Measurements from ENCODE around the gene PTPRU. TPM values are rescaled to one million over a fixed set of nuclear protein-coding genes. Genes with fewer than 3 reads are reported as not detected.
A peak's percentile ranks its signal among the peaks of the same experiment; 100 is the strongest.

The PTPRU gene
- total RNA-seq, 2 experiments from 2014 or later: 0.37 to 0.89 TPM

DNA sequence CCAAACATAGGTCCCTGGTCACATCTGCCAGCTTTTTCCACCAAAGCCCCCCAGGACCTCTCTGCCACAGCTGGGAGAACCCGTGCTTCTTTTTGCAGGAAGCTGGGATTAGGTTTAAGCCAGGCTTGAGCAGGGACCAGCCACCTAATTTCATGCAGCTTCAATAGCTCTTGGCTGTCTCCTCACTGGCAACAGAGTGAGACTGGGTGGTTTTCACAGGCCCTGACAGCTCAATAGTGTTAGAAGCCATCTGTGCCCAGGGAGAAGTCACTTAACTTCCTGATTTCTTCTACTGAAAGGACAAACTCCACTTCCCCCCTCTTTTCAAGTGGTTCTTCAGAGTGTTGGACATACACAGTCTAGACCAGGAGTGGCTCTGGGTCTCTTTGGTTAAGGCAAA, 34.3 kb upstream of the PTPRU start:
- CTCF ChIA-PET: interaction anchor here (0.6 to 3.4 kb wide), 24 partner anchors 10 to 465 kb away, joined by 3 to 33 read pairs (median 6); partner anchors contain the start of genes MECR, SRSF4, TMEM200B and YTHDF2
- intact Hi-C loops (cut with DNase I, micrococcal nuclease): loop anchor here (1.0 to 5.0 kb wide), 6 partner anchors 20 to 417 kb away; partner anchors contain the start of genes SRSF4 (in 1 of the 2) and TMEM200B (in 1 of the 2)
- Mint-ChIP-seq H3K4me3 (no peak overlapping the region), H3K9me3 (ENCODE audit: low read depth) (no peaks in the 10 kb centered on the region), H3K4me1 (peaks cover 6% of the 10 kb centered on the region), H3K36me3 (ENCODE audit: low read depth) (peaks cover 21% of the 10 kb centered on the region), H3K27ac (no peak overlapping the region), H3K27me3 (no peaks in the 10 kb centered on the region)
- ATAC-seq (no peak), DNase-seq (no peak)
- POLR2A ChIA-PET: interaction anchor here (1.4 kb wide), 1 partner anchor 21 kb away, joined by 5 read pairs; the partner anchor contains the start of gene SRSF4

DNA sequence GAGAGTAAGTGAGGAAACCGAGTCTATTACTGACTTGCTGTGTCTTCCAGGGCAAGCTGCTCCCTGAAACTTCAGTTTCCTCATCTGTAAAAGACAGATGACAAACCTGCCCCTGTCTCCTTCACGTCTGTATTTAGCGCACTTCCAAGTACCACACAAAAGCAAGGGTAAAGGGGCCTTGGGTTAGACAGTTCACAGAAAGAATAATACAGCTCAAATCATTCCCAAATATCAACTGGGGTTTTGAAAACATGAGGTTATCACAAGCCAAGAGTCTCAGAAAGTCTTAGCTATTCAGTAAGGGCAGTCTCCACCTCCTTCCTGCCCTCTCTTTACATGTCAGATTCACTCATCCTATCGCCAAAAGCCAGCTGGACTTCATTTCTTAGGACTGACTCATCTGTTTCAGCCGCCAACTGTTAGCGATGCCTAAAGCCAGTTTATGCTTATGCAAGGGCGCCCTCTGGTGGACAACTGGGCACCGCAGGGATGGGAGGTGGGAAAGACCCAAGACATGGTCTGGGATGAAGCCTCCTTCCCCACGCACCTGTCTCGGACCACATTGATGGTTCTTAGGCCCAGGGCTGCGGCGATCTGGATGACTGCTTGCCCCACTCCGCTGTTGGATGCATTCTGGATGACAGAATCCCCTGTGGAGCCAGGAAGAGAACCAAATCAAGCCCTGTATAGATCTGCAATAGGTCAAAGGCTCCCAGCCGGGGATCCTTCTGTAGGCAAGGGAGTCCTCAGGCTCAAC, 33.6 kb upstream of the PTPRU start:
- ChIA-PET POLR2A (interaction anchor here (0.6 to 1.4 kb wide), 3 partner anchors 21 to 427 kb away, joined by 3 to 5 read pairs (median 4); partner anchors contain the start of gene SRSF4), CTCF (interaction anchor here (0.6 to 3.4 kb wide), 28 partner anchors 14 to 622 kb away, joined by 3 to 33 read pairs (median 4); partner anchors contain the start of genes MECR, SRSF4, TMEM200B and YTHDF2)
- no peaks in the 10 kb centered on the region for H3K27me3 Mint-ChIP-seq
- H3K27ac Mint-ChIP-seq: no peak overlapping the region
- ATAC-seq (peak; percentile 95), DNase-seq (peak; percentile 96)
- intact Hi-C loops (cut with DNase I, micrococcal nuclease): loop anchor here (1.0 to 5.0 kb wide), 8 partner anchors 20 to 418 kb away; partner anchors contain the start of genes SRSF4 (in 1 of the 2) and TMEM200B (in 1 of the 2)
- H3K4me3 Mint-ChIP-seq: no peak overlapping the region
- peaks cover 6% of the 10 kb centered on the region for H3K4me1 Mint-ChIP-seq
- H3K36me3 Mint-ChIP-seq (ENCODE audit: low read depth): peaks cover 21% of the 10 kb centered on the region
- H3K9me3 Mint-ChIP-seq (ENCODE audit: low read depth): no peaks in the 10 kb centered on the region

DNA sequence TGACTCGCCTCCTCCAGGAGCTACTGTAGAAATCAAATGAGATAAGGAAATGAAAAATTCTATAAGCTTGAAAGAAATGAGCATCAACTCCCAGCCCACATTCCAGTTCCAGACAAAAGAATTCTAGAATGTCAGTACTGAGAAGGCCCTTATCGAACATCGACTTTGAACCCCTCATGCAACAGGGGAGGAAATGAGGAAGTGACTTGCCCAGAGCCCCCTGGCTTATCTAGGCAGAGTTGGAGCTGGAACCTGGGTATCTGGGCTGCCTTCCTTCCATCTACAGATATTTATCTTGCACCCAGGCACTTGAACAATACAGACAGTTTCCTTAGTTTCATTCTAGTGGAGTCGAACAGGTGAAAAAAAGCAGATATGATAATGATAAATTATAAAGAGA, 27.9 kb upstream of the PTPRU start:
- ATAC-seq (no peak), DNase-seq (no peak)
- Mint-ChIP-seq H3K27ac (no peak overlapping the region), H3K4me1 (no peaks in the 10 kb centered on the region), H3K4me3 (no peak overlapping the region), H3K36me3 (ENCODE audit: low read depth) (peaks cover 13% of the 10 kb centered on the region), H3K9me3 (ENCODE audit: low read depth) (no peaks in the 10 kb centered on the region), H3K27me3 (no peaks in the 10 kb centered on the region)
- POLR2A ChIA-PET: no interaction called here
- intact Hi-C loops (cut with DNase I, micrococcal nuclease): no loop called here
- CTCF ChIA-PET: interaction anchor here (0.8 kb wide), 1 partner anchor 333 kb away, joined by 3 read pairs; no protein-coding TSS in a partner anchor

DNA sequence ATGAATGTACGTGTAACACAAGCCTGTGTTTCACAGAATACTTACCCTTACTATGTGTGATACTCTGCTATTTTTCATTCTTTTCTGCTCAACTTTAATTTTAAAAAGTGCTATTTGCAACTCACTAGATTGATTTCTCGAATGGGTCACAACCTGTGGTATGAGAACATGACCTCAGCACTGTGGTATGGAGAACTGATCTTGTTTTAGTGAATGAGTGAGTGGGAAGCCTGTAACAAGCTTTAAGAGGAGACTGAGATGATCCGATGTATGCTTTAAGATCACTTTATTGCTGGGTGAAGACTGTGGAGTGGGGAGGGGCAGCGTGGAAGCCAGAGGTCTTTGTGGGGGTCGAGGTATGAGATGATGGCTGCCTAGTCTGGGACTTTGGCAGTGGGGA, 27.1 kb upstream of the PTPRU start:
- H3K27ac Mint-ChIP-seq: no peak overlapping the region
- ChIA-PET POLR2A (no interaction called here), CTCF (no interaction called here)
- ATAC-seq: no peak
- no peaks in the 10 kb centered on the region for H3K27me3 Mint-ChIP-seq
- H3K36me3 Mint-ChIP-seq (ENCODE audit: low read depth): peaks cover 17% of the 10 kb centered on the region
- no peaks in the 10 kb centered on the region for H3K9me3 Mint-ChIP-seq (ENCODE audit: low read depth)
- intact Hi-C loops (cut with DNase I, micrococcal nuclease): no loop called here
- DNase-seq: no peak
- H3K4me1 Mint-ChIP-seq: no peaks in the 10 kb centered on the region
- no peak overlapping the region for H3K4me3 Mint-ChIP-seq

DNA sequence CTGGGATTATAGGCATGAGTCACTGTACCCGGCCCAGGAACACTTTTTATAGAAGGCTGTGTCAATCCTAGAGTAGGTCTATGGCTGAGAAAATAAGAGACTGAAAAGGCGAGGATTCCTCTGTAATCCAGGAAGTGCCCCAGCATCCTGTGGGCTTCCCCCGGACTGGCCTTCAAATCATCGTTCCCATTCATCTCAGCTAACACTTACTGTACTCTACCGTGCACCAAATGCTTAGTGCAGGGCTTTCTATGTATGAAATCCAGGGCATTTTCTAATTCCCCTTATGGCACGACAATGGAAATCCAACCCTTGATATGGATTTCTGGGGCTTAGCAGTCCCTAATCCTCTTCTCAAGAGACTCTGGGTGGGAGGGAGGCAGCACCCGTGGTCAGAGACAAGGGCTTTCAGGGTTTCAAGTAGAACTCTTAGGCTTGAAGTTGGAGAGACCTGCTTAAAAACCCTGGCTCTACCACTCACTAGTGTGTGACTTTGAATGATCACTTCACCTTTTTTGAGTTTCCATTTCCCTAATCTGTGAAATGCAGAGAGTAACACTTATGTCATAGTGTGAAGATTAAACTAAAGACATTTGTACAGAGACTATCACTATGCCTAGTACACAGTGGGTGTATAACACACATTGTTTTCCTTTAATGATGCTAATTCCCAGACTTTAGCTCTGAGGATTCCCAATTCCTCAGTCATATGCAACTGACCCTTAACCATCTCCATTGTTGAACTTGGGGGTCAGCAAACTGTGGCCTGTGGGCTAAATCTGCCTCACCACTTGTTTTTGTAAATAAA, 25.8 kb upstream of the PTPRU start:
- peaks cover 22% of the 10 kb centered on the region for H3K36me3 Mint-ChIP-seq (ENCODE audit: low read depth)
- H3K4me1 Mint-ChIP-seq: no peaks in the 10 kb centered on the region
- CTCF ChIA-PET: no interaction called here

DNA sequence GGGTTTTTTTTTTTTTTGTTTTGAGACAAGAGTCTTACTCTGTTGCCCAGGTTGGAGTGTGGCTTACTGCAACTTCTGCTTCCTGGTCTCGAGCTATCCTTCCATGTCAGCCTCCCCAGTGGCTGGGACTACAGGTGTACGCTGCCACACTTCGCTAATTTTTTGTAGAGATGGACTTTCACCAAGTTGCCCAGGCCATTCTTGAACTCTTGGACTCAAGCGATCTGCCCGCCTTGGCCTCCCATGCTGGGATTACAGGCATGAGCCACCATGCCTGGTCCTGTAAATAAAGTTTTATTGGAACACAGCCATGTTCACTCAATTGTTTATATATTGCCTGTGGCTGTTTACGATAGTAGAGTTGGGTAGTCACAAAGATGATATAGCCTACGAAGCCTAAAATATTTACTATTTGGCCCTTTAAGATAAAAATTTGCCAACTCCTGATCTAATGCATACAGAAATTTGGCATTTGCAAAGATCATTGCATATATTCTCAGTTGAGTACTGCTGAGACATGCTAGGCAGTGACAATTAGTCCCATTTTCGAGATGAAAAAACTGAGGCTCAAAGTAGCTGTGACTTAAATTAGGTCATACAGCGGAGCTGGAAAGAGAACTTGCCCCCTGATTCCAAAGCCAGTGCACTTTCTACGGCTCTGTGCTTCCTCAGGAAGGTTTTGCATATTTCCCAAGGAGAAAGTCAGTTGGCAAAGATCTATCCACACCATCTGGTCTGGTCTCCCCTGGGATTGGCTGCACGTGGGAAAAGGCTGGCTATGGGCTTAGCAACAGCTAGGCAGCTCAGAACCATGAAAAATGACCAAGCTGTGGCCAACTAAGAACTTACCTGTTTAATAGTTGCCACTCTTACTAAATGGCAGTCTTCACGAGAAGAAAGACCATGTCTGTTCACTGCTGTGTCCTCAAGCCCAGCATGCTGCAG, 25.0 kb upstream of the PTPRU start:
- H3K36me3 Mint-ChIP-seq (ENCODE audit: low read depth): peaks cover 28% of the 10 kb centered on the region
- H3K4me1 Mint-ChIP-seq: no peaks in the 10 kb centered on the region
- ChIA-PET POLR2A (no interaction called here), CTCF (interaction anchor here (0.7 to 1.0 kb wide), 2 partner anchors 10 to 93 kb away, joined by 4 read pairs; no protein-coding TSS in a partner anchor)
- DNase-seq (no peak), ATAC-seq (no peak)
- intact Hi-C loops (cut with DNase I, micrococcal nuclease): no loop called here
- H3K9me3 Mint-ChIP-seq (ENCODE audit: low read depth): no peaks in the 10 kb centered on the region
- no peak overlapping the region for H3K4me3 Mint-ChIP-seq
- no peaks in the 10 kb centered on the region for H3K27me3 Mint-ChIP-seq
- H3K27ac Mint-ChIP-seq: no peak overlapping the region

More for the DNA sequence above, 25.8 kb upstream of the PTPRU start:
- no peaks in the 10 kb centered on the region for H3K9me3 Mint-ChIP-seq (ENCODE audit: low read depth)
- POLR2A ChIA-PET: no interaction called here
- intact Hi-C loops (cut with DNase I, micrococcal nuclease): no loop called here
- no peaks in the 10 kb centered on the region for H3K27me3 Mint-ChIP-seq
- no peak overlapping the region for H3K4me3 Mint-ChIP-seq
- DNase-seq (no peak), ATAC-seq (peak; percentile 39)
- H3K27ac Mint-ChIP-seq: no peak overlapping the region

DNA sequence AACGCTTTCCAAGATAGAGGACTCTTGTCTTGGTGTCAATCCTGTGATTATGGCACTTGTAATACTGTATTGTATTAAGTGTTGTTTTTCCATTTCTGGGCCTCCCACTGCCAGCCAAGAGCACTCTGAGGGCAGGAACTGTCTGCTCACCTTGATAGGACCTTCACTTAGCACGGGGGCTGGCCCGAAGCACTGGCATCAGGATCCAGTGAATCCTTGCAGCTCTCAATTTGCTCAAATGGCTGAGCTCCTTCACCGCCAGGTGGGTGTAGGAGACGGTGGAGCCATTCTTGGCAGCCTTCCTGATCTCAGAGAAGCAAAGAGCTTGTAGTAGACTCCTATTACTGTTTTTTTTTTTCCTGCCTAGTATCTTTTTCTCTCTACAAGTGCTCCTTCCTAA, 23.3 kb upstream of the PTPRU start:
- H3K4me3 Mint-ChIP-seq: no peak overlapping the region
- ChIA-PET CTCF (no interaction called here), POLR2A (no interaction called here)
- ATAC-seq (no peak), DNase-seq (no peak)
- H3K9me3 Mint-ChIP-seq (ENCODE audit: low read depth): no peaks in the 10 kb centered on the region
- H3K27ac Mint-ChIP-seq: no peak overlapping the region
- no peaks in the 10 kb centered on the region for H3K4me1 Mint-ChIP-seq
- intact Hi-C loops (cut with DNase I, micrococcal nuclease): no loop called here
- no peaks in the 10 kb centered on the region for H3K27me3 Mint-ChIP-seq
- H3K36me3 Mint-ChIP-seq (ENCODE audit: low read depth): peaks cover 30% of the 10 kb centered on the region

DNA sequence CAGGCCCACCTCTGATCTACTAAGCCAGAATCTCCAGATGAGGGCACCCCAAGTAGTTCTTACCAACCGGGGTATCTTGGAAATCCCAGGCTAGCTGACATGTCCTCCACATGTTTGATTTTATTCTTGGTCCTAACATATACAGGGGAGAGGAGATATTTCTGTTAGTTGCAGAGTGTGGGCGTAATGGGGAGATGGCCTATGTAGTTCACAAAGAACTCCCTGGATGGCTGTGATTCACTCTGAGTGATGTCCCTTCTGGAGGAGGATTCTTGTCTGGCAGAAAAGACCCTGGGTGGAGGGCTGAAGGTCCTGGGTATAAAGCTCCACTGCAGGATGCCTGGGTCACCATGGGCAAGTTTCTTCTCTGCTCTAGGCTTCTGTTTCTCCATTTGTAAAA, 18.7 kb upstream of the PTPRU start:
- Mint-ChIP-seq H3K27me3 (no peaks in the 10 kb centered on the region), H3K36me3 (ENCODE audit: low read depth) (peaks cover 33% of the 10 kb centered on the region), H3K4me3 (no peak overlapping the region), H3K9me3 (ENCODE audit: low read depth) (no peaks in the 10 kb centered on the region), H3K27ac (peak overlapping the region; percentile 5), H3K4me1 (no peaks in the 10 kb centered on the region)
- ChIA-PET CTCF (interaction anchor here (1.3 to 1.6 kb wide), 2 partner anchors 11 to 15 kb away, joined by 5 to 6 read pairs; no protein-coding TSS in a partner anchor), POLR2A (no interaction called here)
- intact Hi-C loops (cut with DNase I, micrococcal nuclease): no loop called here
- ATAC-seq (no peak), DNase-seq (no peak)

DNA sequence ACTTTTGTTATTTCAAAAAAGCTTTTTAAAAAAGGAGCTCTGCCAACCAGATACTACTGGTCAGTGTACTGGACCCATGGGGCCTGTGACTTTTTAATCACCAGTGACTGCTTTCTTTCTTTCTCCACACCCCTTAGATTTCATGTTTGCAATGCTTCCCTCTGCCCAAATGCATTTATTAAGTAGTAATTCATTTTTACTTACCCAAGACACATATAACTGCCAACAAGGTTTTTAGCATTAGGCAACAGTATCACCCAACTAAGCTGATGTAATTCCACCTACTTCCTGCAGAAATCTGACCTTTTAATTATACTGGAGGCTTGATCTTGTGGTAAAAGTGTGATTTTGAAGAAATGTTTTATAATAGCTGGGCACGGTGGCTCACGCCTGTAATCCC, 18.1 kb upstream of the PTPRU start:
- H3K9me3 Mint-ChIP-seq (ENCODE audit: low read depth): no peaks in the 10 kb centered on the region
- H3K27ac Mint-ChIP-seq: no peak overlapping the region
- no peaks in the 10 kb centered on the region for H3K27me3 Mint-ChIP-seq
- no peaks in the 10 kb centered on the region for H3K4me1 Mint-ChIP-seq
- DNase-seq: no peak
- ATAC-seq: no peak
- ChIA-PET CTCF (interaction anchor here (1.3 kb wide), 1 partner anchor 16 kb away, joined by 6 read pairs; no protein-coding TSS in a partner anchor), POLR2A (no interaction called here)
- intact Hi-C loops (cut with DNase I, micrococcal nuclease): no loop called here
- H3K4me3 Mint-ChIP-seq: no peak overlapping the region
- peaks cover 28% of the 10 kb centered on the region for H3K36me3 Mint-ChIP-seq (ENCODE audit: low read depth)

DNA sequence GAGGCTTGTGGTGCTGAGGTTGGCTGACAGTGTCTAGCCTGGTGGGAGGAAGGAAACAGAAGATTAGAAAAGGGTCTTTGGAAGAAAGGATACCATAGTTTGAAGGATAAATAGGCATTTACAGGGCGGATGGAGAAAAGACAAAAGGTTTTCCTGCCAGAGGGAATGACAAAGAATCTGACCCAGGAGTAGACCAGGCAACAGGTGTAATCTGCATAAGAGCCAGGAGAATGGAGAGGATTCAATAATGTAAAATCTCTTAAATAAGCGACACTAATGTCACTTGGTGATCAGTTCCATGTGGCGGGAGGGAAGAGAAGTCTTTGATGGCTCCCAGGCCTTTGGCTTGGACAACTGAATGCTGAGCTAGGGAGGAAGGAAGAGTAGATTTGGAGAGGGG, 15.0 kb upstream of the PTPRU start:
- no peak overlapping the region for H3K4me3 Mint-ChIP-seq
- H3K9me3 Mint-ChIP-seq (ENCODE audit: low read depth): no peaks in the 10 kb centered on the region
- ChIA-PET POLR2A (no interaction called here), CTCF (interaction anchor here (1.7 to 2.1 kb wide), 2 partner anchors 10 to 19 kb away, joined by 4 to 10 read pairs; no protein-coding TSS in a partner anchor)
- no peaks in the 10 kb centered on the region for H3K4me1 Mint-ChIP-seq
- no peak for DNase-seq
- no peak for ATAC-seq
- no peaks in the 10 kb centered on the region for H3K27me3 Mint-ChIP-seq
- H3K36me3 Mint-ChIP-seq (ENCODE audit: low read depth): peaks cover 11% of the 10 kb centered on the region
- intact Hi-C loops (cut with DNase I, micrococcal nuclease): no loop called here
- no peak overlapping the region for H3K27ac Mint-ChIP-seq
